Measurements from ENCODE around the gene KCTD18.
A peak's percentile ranks its signal among the peaks of the same experiment; 100 is the strongest.

The KCTD18 gene

GRCh38 chr2:200453142-200453852 is 56.6 kb downstream of the KCTD18 start:
- no peak for DNase-seq
- Histone ChIP-seq H3K27me3 (ENCODE audit: insufficient read depth, low read length) (no peaks in the 10 kb centered on the region), H3K36me3 (ENCODE audit: control insufficient read depth in 1 of 2, insufficient read depth in 2 of 2, low read length in 2 of 2) (peaks cover 10 to 25% of the 10 kb centered on the region in 2 experiments), H3K9me3 (ENCODE audit: insufficient read depth, low read depth, low read length) (no peaks in the 10 kb centered on the region), H2AFZ (ENCODE audit: insufficient read depth, low read length, poor library complexity) (no peak overlapping the region), H3K4me2 (ENCODE audit: low read length) (no peak overlapping the region), H4K91ac (ENCODE audit: low read depth, low read length) (no peak overlapping the region), H3K4me1 (ENCODE audit: control insufficient read depth in 1 of 2, insufficient read depth in 2 of 2, low read length in 2 of 2) (peaks cover 6 to 11% of the 10 kb centered on the region in 2 experiments), H3K79me1 (ENCODE audit: low read length) (no peaks in the 10 kb centered on the region), H3K18ac (ENCODE audit: low read length) (no peak overlapping the region), H4K12ac (ENCODE audit: low read depth, low read length) (no peak overlapping the region), H2AK5ac (ENCODE audit: low read length) (no peak overlapping the region), H3K9ac (ENCODE audit: low read length) (no peak overlapping the region), H2BK120ac (ENCODE audit: insufficient read depth, low read length, poor library complexity) (no peak overlapping the region), H3K4me3 (ENCODE audit: low read depth, low read length) (no peak overlapping the region), H3K79me2 (ENCODE audit: control insufficient read depth, insufficient read depth, low read length, poor library complexity) (no peaks in the 10 kb centered on the region), H2BK5ac (ENCODE audit: low read depth, low read length, poor library complexity) (no peak overlapping the region), H3K4ac (ENCODE audit: low read depth, low read length) (no peak overlapping the region), H2BK12ac (ENCODE audit: low read length) (no peak overlapping the region), H3K23ac (ENCODE audit: low read length) (no peak overlapping the region), H4K8ac (ENCODE audit: low read depth, low read length) (no peak overlapping the region), H3K14ac (ENCODE audit: low read length) (no peak overlapping the region), H3K27ac (ENCODE audit: low read depth, low read length) (peak overlapping the region; percentile 1)
- no CpG with 5 or more reads among the region's 8 CpGs for WGBS (ENCODE audit: extremely low coverage, insufficient coverage, insufficient read length)

GRCh38 chr2:200452377-200452776 is 57.5 kb downstream of the KCTD18 start:
- DNase-seq = no peak
- no CpG with 5 or more reads among the region's 2 CpGs for WGBS (ENCODE audit: extremely low coverage, insufficient coverage, insufficient read length)

GRCh38 chr2:200451511-200451910 is 58.4 kb downstream of the KCTD18 start:
- H3K79me2 ChIP-seq (ENCODE audit: control insufficient read depth, insufficient read depth, low read length, poor library complexity) = no peaks in the 10 kb centered on the region
- H3K9me3 ChIP-seq (ENCODE audit: insufficient read depth, low read depth, low read length) = no peaks in the 10 kb centered on the region
- no peak overlapping the region for H3K23ac ChIP-seq (ENCODE audit: low read length)
- H3K18ac ChIP-seq (ENCODE audit: low read length) = no peak overlapping the region
- H3K27ac ChIP-seq (ENCODE audit: low read depth, low read length) = no peak overlapping the region
- no peak overlapping the region for H4K91ac ChIP-seq (ENCODE audit: low read depth, low read length)
- no peak overlapping the region for H3K4ac ChIP-seq (ENCODE audit: low read depth, low read length)
- no peak overlapping the region for H2AK5ac ChIP-seq (ENCODE audit: low read length)
- WGBS (ENCODE audit: extremely low coverage, insufficient coverage, insufficient read length) = no CpG with 5 or more reads among the region's 2 CpGs
- H2BK5ac ChIP-seq (ENCODE audit: low read depth, low read length, poor library complexity) = no peak overlapping the region
- no peaks in the 10 kb centered on the region for H3K79me1 ChIP-seq (ENCODE audit: low read length)
- no peak overlapping the region for H3K4me2 ChIP-seq (ENCODE audit: low read length)
- H2BK12ac ChIP-seq (ENCODE audit: low read length) = no peak overlapping the region
- H2BK120ac ChIP-seq (ENCODE audit: insufficient read depth, low read length, poor library complexity) = no peak overlapping the region
- no peak for DNase-seq
- H3K27me3 ChIP-seq (ENCODE audit: insufficient read depth, low read length) = no peaks in the 10 kb centered on the region
- peaks cover 15 to 25% of the 10 kb centered on the region in 2 experiments for H3K36me3 ChIP-seq (ENCODE audit: control insufficient read depth in 1 of 2, insufficient read depth in 2 of 2, low read length in 2 of 2)
- no peak overlapping the region for H4K8ac ChIP-seq (ENCODE audit: low read depth, low read length)
- peaks cover 6 to 11% of the 10 kb centered on the region in 2 experiments for H3K4me1 ChIP-seq (ENCODE audit: control insufficient read depth in 1 of 2, insufficient read depth in 2 of 2, low read length in 2 of 2)
- no peak overlapping the region for H3K14ac ChIP-seq (ENCODE audit: low read length)
- H2AFZ ChIP-seq (ENCODE audit: insufficient read depth, low read length, poor library complexity) = no peak overlapping the region
- H3K9ac ChIP-seq (ENCODE audit: low read length) = no peak overlapping the region
- no peak overlapping the region for H4K12ac ChIP-seq (ENCODE audit: low read depth, low read length)
- no peak overlapping the region for H3K4me3 ChIP-seq (ENCODE audit: low read depth, low read length)

More at GRCh38 chr2:200452377-200452776, 57.5 kb downstream of the KCTD18 start:
- no peak overlapping the region for H4K8ac ChIP-seq (ENCODE audit: low read depth, low read length)
- H3K27ac ChIP-seq (ENCODE audit: low read depth, low read length) = no peak overlapping the region
- H4K91ac ChIP-seq (ENCODE audit: low read depth, low read length) = no peak overlapping the region
- no peak overlapping the region for H3K4ac ChIP-seq (ENCODE audit: low read depth, low read length)
- peaks cover 14 to 26% of the 10 kb centered on the region in 2 experiments for H3K36me3 ChIP-seq (ENCODE audit: control insufficient read depth in 1 of 2, insufficient read depth in 2 of 2, low read length in 2 of 2)
- no peak overlapping the region for H2AFZ ChIP-seq (ENCODE audit: insufficient read depth, low read length, poor library complexity)
- no peaks in the 10 kb centered on the region for H3K79me2 ChIP-seq (ENCODE audit: control insufficient read depth, insufficient read depth, low read length, poor library complexity)
- no peak overlapping the region for H3K14ac ChIP-seq (ENCODE audit: low read length)
- H3K23ac ChIP-seq (ENCODE audit: low read length) = no peak overlapping the region
- no peaks in the 10 kb centered on the region for H3K9me3 ChIP-seq (ENCODE audit: insufficient read depth, low read depth, low read length)
- H4K12ac ChIP-seq (ENCODE audit: low read depth, low read length) = no peak overlapping the region
- H2BK5ac ChIP-seq (ENCODE audit: low read depth, low read length, poor library complexity) = no peak overlapping the region
- H3K4me1 ChIP-seq (ENCODE audit: control insufficient read depth in 1 of 2, insufficient read depth in 2 of 2, low read length in 2 of 2) = peaks cover 6 to 11% of the 10 kb centered on the region in 2 experiments
- no peaks in the 10 kb centered on the region for H3K27me3 ChIP-seq (ENCODE audit: insufficient read depth, low read length)
- no peak overlapping the region for H3K4me3 ChIP-seq (ENCODE audit: low read depth, low read length)
- H3K9ac ChIP-seq (ENCODE audit: low read length) = no peak overlapping the region
- H2AK5ac ChIP-seq (ENCODE audit: low read length) = no peak overlapping the region
- H2BK12ac ChIP-seq (ENCODE audit: low read length) = no peak overlapping the region
- H2BK120ac ChIP-seq (ENCODE audit: insufficient read depth, low read length, poor library complexity) = no peak overlapping the region
- H3K4me2 ChIP-seq (ENCODE audit: low read length) = no peak overlapping the region
- no peaks in the 10 kb centered on the region for H3K79me1 ChIP-seq (ENCODE audit: low read length)
- H3K18ac ChIP-seq (ENCODE audit: low read length) = no peak overlapping the region

DNA sequence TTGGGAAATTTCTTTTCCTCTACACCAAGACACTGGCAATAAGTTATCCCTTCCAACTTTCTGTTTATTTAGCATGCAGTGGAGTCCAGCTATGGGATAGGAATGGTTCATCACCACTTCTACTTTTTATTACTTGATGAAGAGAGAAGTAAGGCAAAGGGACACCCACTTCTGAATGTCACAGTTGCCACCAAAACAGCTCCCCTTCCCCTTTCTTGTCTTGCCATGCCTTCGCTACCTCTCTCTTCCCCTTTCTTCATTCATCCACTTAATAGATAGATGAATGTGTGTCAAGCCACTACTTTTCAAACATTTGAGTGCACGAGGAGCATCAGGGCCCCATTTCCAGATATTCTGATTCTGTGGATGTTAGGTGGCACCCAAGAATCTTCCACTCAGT is 59.6 kb downstream of the KCTD18 start:
- Histone ChIP-seq H3K4me2 (ENCODE audit: low read length) (no peak overlapping the region), H2AK5ac (ENCODE audit: low read length) (no peak overlapping the region), H3K23ac (ENCODE audit: low read length) (no peak overlapping the region), H3K14ac (ENCODE audit: low read length) (no peak overlapping the region), H3K79me2 (ENCODE audit: control insufficient read depth, insufficient read depth, low read length, poor library complexity) (no peaks in the 10 kb centered on the region), H3K9ac (ENCODE audit: low read length) (no peak overlapping the region), H3K27ac (ENCODE audit: low read depth, low read length) (no peak overlapping the region), H4K91ac (ENCODE audit: low read depth, low read length) (no peak overlapping the region), H3K9me3 (ENCODE audit: insufficient read depth, low read depth, low read length) (no peaks in the 10 kb centered on the region), H2BK5ac (ENCODE audit: low read depth, low read length, poor library complexity) (no peak overlapping the region), H2BK12ac (ENCODE audit: low read length) (no peak overlapping the region), H4K8ac (ENCODE audit: low read depth, low read length) (no peak overlapping the region), H3K36me3 (ENCODE audit: control insufficient read depth in 1 of 2, insufficient read depth in 2 of 2, low read length in 2 of 2) (peaks cover 16 to 28% of the 10 kb centered on the region in 2 experiments), H2AFZ (ENCODE audit: insufficient read depth, low read length, poor library complexity) (no peak overlapping the region), H3K27me3 (ENCODE audit: insufficient read depth, low read length) (no peaks in the 10 kb centered on the region), H3K4me1 (ENCODE audit: control insufficient read depth in 1 of 2, insufficient read depth in 2 of 2, low read length in 2 of 2) (peaks cover 4% of the 10 kb centered on the region in 2 experiments), H3K18ac (ENCODE audit: low read length) (no peak overlapping the region), H2BK120ac (ENCODE audit: insufficient read depth, low read length, poor library complexity) (no peak overlapping the region), H3K79me1 (ENCODE audit: low read length) (no peaks in the 10 kb centered on the region), H3K4ac (ENCODE audit: low read depth, low read length) (no peak overlapping the region), H3K4me3 (ENCODE audit: low read depth, low read length) (no peak overlapping the region), H4K12ac (ENCODE audit: low read depth, low read length) (no peak overlapping the region)
- no peak for DNase-seq
- WGBS (ENCODE audit: extremely low coverage, insufficient coverage, insufficient read length) = no CpG with 5 or more reads among the region's 2 CpGs

Measured in trophoblast cell (in vitro differentiated cells and primary cell).